Activated B cell treated with CpG ODN at 0.5 μM for 24 hours (primary cell): ENCODE results near the gene GAREM1. TPM values are rescaled to one million over a fixed set of nuclear protein-coding genes. Genes with fewer than 3 reads are reported as not detected.

Experiments
- ATAC-seq: fragments of 200-7000 bp; cut with Tn5 transposase; one replicate; pipeline ENCODE4 v1.10.0; 2021; ENCODE audit warnings: low read depth, mild to moderate bottlenecking, moderate library complexity
- CTCF ChIA-PET: fragments of 350-600 bp; sonication (Branson Sonifier 250); formaldehyde crosslinking; loops from one replicate; lab custom pipeline; 2021; ENCODE audit warnings: antibody characterized with exemption; lab: Charles Lee
- POLR2A ChIA-PET: fragments of 350-600 bp; sonication (Branson Sonifier 250); formaldehyde crosslinking; loops from one replicate; lab custom pipeline; 2021; ENCODE audit warnings: antibody characterized with exemption; lab: Charles Lee
- DNase-seq: peaks from one replicate; pipeline ENCODE4 v3.0.0; 2022
- H3K27ac Mint-ChIP-seq: one replicate; pipeline ENCODE4 v1.8.0; 2020; ENCODE audit warnings: mixed read lengths
- H3K27me3 Mint-ChIP-seq: one replicate; pipeline ENCODE4 v1.8.0; 2021; ENCODE audit warnings: mixed read lengths
- H3K36me3 Mint-ChIP-seq: one replicate; pipeline ENCODE4 v1.8.0; 2021; ENCODE audit warnings: low read depth, mixed read lengths
- H3K4me1 Mint-ChIP-seq: one replicate; pipeline ENCODE4 v1.8.0; 2021; ENCODE audit warnings: mixed read lengths
- H3K4me3 Mint-ChIP-seq: one replicate; pipeline ENCODE4 v1.8.0; 2020; ENCODE audit warnings: mild to moderate bottlenecking, mixed read lengths
- H3K9me3 Mint-ChIP-seq: one replicate; pipeline ENCODE4 v1.8.0; 2020; ENCODE audit warnings: mixed read lengths
- CTCF ChIP-seq: fragments of 200-600 bp; IDR thresholded peaks from one replicate; pipeline ENCODE4 v1.8.0; 2022; ENCODE audit warnings: antibody characterized with exemption, mild to moderate bottlenecking
- intact Hi-C: fragments of 100-400 bp; cut with micrococcal nuclease; formaldehyde crosslinking; loops from one replicate; pipeline ENCODE4 v1.15.1; 2024
- total RNA-seq: library from RNA; stranded (reverse); gene quantifications from 2 replicates; pipeline ENCODE4 v1.2.3, GENCODE V29; 2022

The GAREM1 gene
- total RNA-seq, 1 donor from 2014 or later, result not detected

- ATAC-seq (no peak), DNase-seq (no peak)
- Mint-ChIP-seq H3K27me3 (no peaks in the 10 kb centered on the region), H3K27ac (no peak overlapping the region), H3K9me3 (no peaks in the 10 kb centered on the region), H3K4me3 (no peak overlapping the region), H3K36me3 (no peaks in the 10 kb centered on the region), H3K4me1 (no peaks in the 10 kb centered on the region)
- TF ChIP-seq CTCF, result no peak
- intact Hi-C loops, result no loop called here
- CTCF ChIA-PET, result no interaction called here
- POLR2A ChIA-PET, result no interaction called here
Observed at GRCh38 chr18:32310101-32310500, 160.6 kb downstream of the GAREM1 start.

DNA sequence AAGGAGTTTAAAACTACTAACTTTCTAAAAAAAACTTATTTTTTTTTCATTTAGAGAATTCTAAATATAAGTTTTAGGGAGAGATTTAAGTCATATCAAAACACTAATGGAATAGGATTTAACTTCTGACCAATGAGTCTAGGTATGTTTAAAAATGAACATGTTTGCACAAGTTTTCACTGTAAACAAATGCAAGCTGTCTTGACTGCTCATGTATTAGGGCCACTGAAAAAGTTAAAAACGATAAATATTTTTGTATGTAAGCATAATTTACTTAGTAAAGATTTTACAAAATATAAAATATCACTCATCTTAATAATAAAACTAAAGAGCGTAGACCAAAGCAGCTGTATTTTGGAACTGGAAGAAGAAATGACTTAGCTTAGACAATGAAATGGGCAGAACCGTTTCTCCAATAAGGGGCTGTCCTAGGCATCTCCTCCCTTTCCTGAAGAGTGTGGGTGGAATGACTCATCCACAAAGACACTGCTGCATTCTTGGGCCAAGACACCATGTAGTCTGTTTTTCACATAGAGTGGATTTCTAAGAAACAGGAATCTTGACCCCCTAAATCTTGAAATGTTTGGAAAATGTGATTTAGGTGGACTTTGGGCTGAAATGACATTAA lies 162.1 kb downstream of the GAREM1 start:
- Mint-ChIP-seq H3K4me3 (no peak overlapping the region), H3K27ac (no peak overlapping the region), H3K36me3 (no peaks in the 10 kb centered on the region), H3K9me3 (no peaks in the 10 kb centered on the region), H3K27me3 (no peaks in the 10 kb centered on the region), H3K4me1 (no peaks in the 10 kb centered on the region)
- DNase-seq, result no peak
- POLR2A ChIA-PET, result no interaction called here
- no peak for TF ChIP-seq CTCF
- ATAC-seq, result no peak
- CTCF ChIA-PET, result no interaction called here
- intact Hi-C loops, result no loop called here

DNA sequence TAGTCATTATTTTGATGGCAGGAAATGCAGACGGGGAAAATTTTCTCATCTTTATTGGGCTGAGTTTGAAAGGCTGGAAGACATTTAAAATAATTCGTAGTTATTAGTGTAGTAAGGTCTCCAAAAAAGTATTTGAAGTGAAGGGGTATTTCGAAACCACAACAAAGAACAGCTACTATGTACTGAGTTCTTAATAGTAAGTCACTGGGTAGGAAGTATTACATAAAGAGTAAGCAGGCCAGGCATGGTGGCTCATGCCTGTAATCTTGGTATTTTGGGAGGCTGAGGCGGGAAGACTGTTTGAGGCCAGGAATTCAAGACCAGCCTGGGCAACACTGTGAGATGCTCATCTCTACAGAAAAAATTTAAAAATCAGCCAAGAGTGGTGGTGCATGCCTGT lies 167.3 kb downstream of the GAREM1 start:
- no peaks in the 10 kb centered on the region for H3K9me3 Mint-ChIP-seq
- TF ChIP-seq CTCF, result no peak
- H3K4me3 Mint-ChIP-seq, result no peak overlapping the region
- no peak overlapping the region for H3K27ac Mint-ChIP-seq
- no peak for DNase-seq
- CTCF ChIA-PET, result no interaction called here
- no peaks in the 10 kb centered on the region for H3K4me1 Mint-ChIP-seq
- intact Hi-C loops, result no loop called here
- peaks cover 2% of the 10 kb centered on the region for H3K27me3 Mint-ChIP-seq
- H3K36me3 Mint-ChIP-seq, result no peaks in the 10 kb centered on the region
- POLR2A ChIA-PET, result no interaction called here
- ATAC-seq, result no peak

GRCh38 chr18:32302806-32303205 lies 167.9 kb downstream of the GAREM1 start:
- H3K36me3 Mint-ChIP-seq, result no peaks in the 10 kb centered on the region
- ChIA-PET CTCF (no interaction called here), POLR2A (no interaction called here)
- H3K4me3 Mint-ChIP-seq, result no peak overlapping the region
- TF ChIP-seq CTCF, result no peak
- H3K27me3 Mint-ChIP-seq, result peaks cover 2% of the 10 kb centered on the region
- H3K27ac Mint-ChIP-seq, result no peak overlapping the region
- intact Hi-C loops, result no loop called here
- no peaks in the 10 kb centered on the region for H3K9me3 Mint-ChIP-seq
- no peaks in the 10 kb centered on the region for H3K4me1 Mint-ChIP-seq
- DNase-seq, result no peak
- no peak for ATAC-seq

GRCh38 chr18:32301976-32302743 lies 168.5 kb downstream of the GAREM1 start:
- no peaks in the 10 kb centered on the region for H3K4me1 Mint-ChIP-seq
- H3K27me3 Mint-ChIP-seq, result peaks cover 2% of the 10 kb centered on the region
- POLR2A ChIA-PET, result no interaction called here
- ATAC-seq (no peak), DNase-seq (no peak)
- H3K4me3 Mint-ChIP-seq, result no peak overlapping the region
- H3K27ac Mint-ChIP-seq, result no peak overlapping the region
- no peaks in the 10 kb centered on the region for H3K36me3 Mint-ChIP-seq
- TF ChIP-seq CTCF, result no peak
- CTCF ChIA-PET, result no interaction called here
- no peaks in the 10 kb centered on the region for H3K9me3 Mint-ChIP-seq
- intact Hi-C loops, result no loop called here
